Panc1 (cell line): Measurements from ENCODE around the gene G0S2.

ENCODE experiments used
- CTCF ChIP-seq: fragments of 450-650 bp; IDR thresholded peaks from 2 replicates; pipeline ENCODE4 v1.5.1; 2017; ENCODE audit warnings: mild to moderate bottlenecking
- POLR2AphosphoS5 ChIP-seq: IDR thresholded peaks from 2 replicates; pipeline ENCODE4 v1.6.1; 2012; ENCODE audit warnings: mild to moderate bottlenecking, low read depth, low read length, moderate library complexity
- REST ChIP-seq, 2 experiments: IDR thresholded peaks; 2 replicates each; pipeline ENCODE4 v1.6.1; 2011 to 2012; ENCODE audit warnings: low read depth in 2 of 2, control low read depth in 1 of 2, low read length in 1 of 2, mild to moderate bottlenecking in 1 of 2, moderate library complexity in 1 of 2; ENCODE audit not compliant: insufficient read depth in 1 of 2
- TCF7L2 ChIP-seq: IDR thresholded peaks from 2 replicates; pipeline ENCODE4 v1.6.1; 2011; ENCODE audit warnings: mild to moderate bottlenecking, low read depth, low read length, inconsistent platforms

- TF ChIP-seq CTCF, result no peak
- no peak for TF ChIP-seq POLR2AphosphoS5
- no peak for TF ChIP-seq REST (IDR thresholded peaks at IDR 0.05; ENCODE audit: insufficient read depth in 1 of 2, low read depth in 2 of 2, low read length in 1 of 2)
- no peak for TF ChIP-seq TCF7L2
Observed at GRCh38 chr1:209672705-209673630, 2.2 kb upstream of the G0S2 start.
